HG03097 (cell line): ENCODE data around the gene TPI1.

Experiments used
- ATAC-seq: cut with Tn5 transposase; IDR thresholded peaks from one replicate; pipeline ENCODE4 v1.9.1; 2021; ENCODE audit not compliant: unreplicated experiment, low FRiP score

The TPI1 gene

DNA sequence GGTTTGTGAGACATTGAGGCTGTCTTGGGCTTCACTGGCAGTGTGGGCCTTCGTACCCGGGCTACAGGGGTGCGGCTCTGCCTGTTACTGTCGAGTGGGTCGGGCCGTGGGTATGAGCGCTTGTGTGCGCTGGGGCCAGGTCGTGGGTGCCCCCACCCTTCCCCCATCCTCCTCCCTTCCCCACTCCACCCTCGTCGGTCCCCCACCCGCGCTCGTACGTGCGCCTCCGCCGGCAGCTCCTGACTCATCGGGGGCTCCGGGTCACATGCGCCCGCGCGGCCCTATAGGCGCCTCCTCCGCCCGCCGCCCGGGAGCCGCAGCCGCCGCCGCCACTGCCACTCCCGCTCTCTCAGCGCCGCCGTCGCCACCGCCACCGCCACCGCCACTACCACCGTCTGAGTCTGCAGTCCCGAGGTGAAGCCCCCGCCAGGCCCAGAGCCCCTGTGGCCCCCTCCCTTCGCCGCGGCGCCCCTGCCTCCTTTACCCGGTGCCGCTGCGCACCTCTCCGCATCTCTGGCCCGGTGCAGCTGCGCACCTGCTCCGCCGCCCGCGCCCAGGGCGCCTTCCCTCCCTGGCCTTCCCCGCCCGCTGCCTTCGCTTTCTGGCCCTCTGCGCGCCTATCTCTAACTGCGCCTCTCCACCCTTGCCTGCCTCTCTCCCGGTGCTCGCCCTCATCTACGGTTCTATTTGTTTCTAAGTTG lies 47.1 kb downstream of the TPI1 start, which contains the start of gene ENO2:
ENO2 (plus strand) TSS at position 335 of the 701 bp plus-strand sequence. CDS start 1,253 bp downstream, outside the sequence.
- peak; percentile 51 for ATAC-seq

DNA sequence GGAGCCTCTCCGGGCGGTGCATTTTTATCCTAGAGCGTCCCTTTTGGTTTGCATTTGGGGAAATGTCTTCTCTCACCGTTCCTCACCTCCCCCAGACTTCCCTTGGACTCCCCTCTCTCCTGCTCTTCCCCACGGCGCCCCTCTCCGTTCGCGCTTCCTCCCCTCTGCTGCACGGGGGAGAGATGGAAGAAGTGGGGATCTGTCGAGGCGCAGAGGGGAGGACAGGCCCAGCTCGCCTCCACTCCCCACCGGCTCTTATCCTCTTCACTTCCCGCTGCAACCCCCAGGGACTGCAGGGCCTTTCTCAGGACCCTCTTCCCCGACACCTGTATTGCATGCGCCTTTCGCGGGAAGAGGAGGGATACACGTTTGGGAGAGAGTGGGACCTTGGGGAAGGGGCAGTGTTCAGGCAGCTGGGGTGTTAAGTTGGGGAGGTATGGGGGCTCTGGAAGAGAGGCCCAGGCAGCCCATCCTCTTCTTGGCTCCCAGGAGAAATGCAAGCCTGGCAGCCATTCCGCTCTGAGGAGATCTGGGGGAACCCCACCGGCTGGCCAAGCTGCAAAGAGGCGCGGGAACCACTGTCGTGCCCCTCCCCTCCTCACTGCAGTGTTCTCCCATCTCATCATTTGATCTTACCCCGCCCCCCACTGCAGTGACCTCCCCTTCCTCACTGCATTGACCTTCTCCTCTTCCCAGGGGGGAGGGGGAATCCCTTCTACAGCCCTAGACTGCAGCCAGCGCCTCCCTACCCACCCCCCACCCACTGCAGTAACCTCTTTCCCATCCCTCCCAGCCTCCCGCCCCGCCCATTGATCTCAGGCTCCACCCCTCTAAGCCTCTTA lies 47.8 kb downstream of the TPI1 start:
- no peak for ATAC-seq

DNA sequence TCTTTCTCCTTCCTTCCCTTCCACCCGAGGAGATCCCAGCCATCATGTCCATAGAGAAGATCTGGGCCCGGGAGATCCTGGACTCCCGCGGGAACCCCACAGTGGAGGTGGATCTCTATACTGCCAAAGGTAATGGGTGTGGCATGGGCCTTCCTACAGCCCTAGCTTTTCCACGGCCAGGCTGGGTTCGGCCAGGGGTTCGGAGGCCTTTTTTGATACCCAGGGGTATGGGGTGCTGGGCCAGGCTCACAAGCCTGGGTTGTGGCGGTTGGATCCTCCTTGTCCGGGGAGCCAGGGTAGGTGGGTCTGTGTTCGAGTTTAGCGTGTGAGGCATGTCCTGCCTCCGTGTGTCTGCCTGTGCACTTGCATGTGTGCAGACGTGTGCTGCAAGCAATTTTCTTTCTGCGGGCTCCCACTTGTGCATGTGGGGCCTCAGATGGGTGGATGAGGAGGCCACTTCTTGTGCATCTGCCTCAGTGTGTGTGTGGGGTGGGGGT lies 48.5 kb downstream of the TPI1 start:
- no peak for ATAC-seq

DNA sequence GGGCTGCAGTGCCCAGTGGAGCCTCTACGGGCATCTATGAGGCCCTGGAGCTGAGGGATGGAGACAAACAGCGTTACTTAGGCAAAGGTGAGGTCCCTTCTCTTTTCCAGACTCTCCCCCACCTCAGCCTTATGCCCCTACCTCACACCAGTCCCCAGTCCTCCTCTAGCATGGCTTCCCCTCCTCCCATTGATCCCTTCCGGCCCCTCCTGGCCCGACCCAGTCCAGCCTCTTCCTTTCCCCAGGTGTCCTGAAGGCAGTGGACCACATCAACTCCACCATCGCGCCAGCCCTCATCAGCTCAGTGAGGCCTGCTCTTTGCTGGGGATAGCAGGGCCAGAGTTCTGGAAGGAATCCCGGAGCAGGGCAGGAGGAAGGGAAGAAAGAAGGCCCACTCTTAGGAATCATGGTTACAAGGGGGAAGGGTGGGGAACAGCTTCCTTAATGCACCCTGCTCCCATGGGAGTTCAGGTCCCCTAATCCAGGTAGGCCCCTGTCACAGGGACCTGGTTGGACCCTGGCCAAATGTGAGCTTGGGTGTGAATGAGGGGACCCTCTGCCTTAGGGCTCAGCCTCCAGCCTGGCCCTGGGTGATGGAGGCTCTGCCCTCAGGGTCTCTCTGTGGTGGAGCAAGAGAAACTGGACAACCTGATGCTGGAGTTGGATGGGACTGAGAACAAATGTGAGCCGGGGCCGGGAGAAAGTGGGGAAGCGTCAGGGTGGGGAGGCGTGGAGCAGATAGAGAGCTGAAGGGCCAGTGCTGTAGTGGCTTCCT lies 49.3 kb downstream of the TPI1 start:
- ATAC-seq = no peak

DNA sequence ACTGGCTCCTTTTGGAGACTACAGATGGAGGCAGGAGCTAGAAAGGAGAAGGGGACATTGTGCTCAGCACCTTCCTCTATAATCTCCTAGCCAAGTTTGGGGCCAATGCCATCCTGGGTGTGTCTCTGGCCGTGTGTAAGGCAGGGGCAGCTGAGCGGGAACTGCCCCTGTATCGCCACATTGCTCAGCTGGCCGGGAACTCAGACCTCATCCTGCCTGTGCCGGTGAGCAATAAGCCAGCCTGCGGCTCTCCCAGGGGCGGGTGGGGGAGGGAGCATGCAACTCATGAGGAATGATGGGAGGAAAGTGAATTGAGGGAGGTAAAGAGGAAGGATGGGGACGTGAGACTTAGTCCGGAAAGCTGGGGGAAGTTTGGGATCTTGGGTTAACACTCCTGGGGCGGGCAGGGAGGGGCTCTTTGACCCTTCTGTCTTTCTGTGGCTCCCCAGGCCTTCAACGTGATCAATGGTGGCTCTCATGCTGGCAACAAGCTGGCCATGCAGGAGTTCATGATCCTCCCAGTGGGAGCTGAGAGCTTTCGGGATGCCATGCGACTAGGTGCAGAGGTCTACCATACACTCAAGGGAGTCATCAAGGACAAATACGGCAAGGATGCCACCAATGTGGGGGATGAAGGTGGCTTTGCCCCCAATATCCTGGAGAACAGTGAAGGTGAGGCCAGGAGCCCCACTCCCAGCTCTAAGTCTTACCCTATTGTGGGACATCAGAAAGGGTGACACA lies 50.3 kb downstream of the TPI1 start:
- ATAC-seq = no peak

DNA sequence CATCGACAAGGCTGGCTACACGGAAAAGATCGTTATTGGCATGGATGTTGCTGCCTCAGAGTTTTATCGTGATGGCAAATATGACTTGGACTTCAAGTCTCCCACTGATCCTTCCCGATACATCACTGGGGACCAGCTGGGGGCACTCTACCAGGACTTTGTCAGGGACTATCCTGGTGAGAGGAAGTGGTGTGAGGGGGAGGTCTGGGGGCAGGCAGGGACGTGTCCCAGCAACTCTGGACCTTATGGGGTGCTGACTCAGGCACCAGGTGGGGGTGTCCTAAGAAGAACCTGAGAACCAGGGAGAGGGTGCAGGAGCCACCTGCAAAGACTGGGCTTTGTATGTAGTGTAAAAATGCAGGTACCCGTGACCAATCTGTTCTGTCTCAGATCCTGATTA lies 52.3 kb downstream of the TPI1 start:
- ATAC-seq = no peak
